Mucosa of descending colon (tissue), 3 donors: ENCODE results near the gene SMARCB1. TPM values are rescaled to one million over a fixed set of nuclear protein-coding genes. Genes with fewer than 3 reads are reported as not detected.
A peak's percentile ranks its signal among the peaks of the same experiment; 100 is the strongest.

Experiments
- ATAC-seq: fragments of 200-7000 bp; cut with Tn5 transposase; one replicate; pipeline ENCODE4 v1.9.1; 2020; ENCODE audit warnings: mild to moderate bottlenecking, moderate library complexity
- DNase-seq, 3 donors: peaks; one replicate each; pipeline ENCODE4 v3.0.0-alpha.2; 2020
- H3K36me3 ChIP-seq: fragments of 200-600 bp; one replicate; pipeline ENCODE4 v1.8.0; 2021; ENCODE audit warnings: low read depth, mild to moderate bottlenecking
- H3K4me1 ChIP-seq: fragments of 200-600 bp; one replicate; pipeline ENCODE4 v1.8.0; 2021; ENCODE audit warnings: low read depth, mild to moderate bottlenecking
- H3K4me3 ChIP-seq: fragments of 200-600 bp; one replicate; pipeline ENCODE4 v1.8.0; 2021; ENCODE audit warnings: mild to moderate bottlenecking
- H3K9me3 ChIP-seq: fragments of 200-600 bp; one replicate; pipeline ENCODE4 v1.8.0; 2021; ENCODE audit warnings: mild to moderate bottlenecking
- intact Hi-C, 2 donors: fragments of 100-400 bp; cut with DNase I in 1 of 2; cut with micrococcal nuclease in 1 of 2; formaldehyde crosslinking; loops; one replicate each; pipeline versions ENCODE4 v1.11.0 to v1.11.1; 2022; cut with DNase I, micrococcal nuclease
- total RNA-seq, 3 donors: library from RNA; stranded (reverse); fragmentation: NEBNext Ultra II Directional in 2 of 3; extraction: Animal tissue kit (Norgen Biotek cat#: 25700) in 2 of 3; gene quantifications; one replicate each; pipeline versions ENCODE4 v1.2.1 to v1.2.4, GENCODE V29; 2021 to 2023
- TF ChIP-seq, protein P1 (sequence below): fragments of 200-600 bp; IDR thresholded peaks from one replicate; pipeline ENCODE4 v1.8.0; 2022; ENCODE audit warnings: antibody characterized with exemption, mild to moderate bottlenecking
- donor health status: DM: no; HTN: no; CAD: no; lungs with moderate emphysema.
- donor health status: DM: no; HTN: no; CAD: no.
- donor health status: DM: no; HTN: yes; CAD: no.

Gene SMARCB1
- total RNA-seq, 3 donors from 2014 or later, result 60.1 to 85.1 (median 69.3) TPM

DNA sequence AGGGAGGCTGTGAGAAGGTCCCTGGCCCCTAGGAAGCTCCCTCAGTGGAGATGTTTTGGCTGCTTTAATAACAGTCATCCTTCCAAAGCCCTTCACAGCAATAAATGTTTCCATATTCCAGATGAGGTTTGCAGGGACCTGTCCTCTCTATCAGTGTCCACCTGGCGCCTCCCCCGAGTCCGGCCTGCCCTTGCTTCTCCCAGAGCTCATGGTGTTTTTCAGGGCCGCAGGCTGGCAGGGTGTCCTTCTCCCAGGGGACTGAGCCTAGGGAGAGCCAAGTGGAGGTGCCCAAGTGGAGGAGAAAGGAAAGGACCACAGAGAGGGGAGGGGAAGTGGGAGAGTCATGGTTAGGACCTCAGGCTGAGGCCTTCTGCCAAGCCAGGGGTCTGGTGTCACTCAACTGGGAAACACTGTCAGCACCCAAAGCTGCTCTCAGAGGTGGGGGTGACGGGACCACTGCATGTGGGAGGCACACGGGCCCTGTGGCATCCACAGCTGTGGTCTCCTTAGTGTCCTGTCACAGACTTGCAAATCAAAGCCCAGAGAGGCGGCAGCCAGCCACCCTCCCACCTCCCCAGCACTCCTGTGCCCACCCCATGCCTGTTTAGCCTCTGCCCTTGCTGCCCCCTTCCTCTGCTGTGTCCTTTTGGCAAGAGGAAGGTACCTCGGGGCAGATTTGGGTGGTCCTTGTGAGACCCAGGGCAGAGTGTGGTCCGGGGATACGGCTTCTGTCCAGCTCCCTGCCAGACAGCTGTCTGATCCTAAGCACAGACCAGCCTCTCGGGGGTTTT is 45.7 kb downstream of the SMARCB1 start:
- H3K4me1 ChIP-seq, result no peaks in the 10 kb centered on the region
- TF ChIP-seq, protein P1, sequence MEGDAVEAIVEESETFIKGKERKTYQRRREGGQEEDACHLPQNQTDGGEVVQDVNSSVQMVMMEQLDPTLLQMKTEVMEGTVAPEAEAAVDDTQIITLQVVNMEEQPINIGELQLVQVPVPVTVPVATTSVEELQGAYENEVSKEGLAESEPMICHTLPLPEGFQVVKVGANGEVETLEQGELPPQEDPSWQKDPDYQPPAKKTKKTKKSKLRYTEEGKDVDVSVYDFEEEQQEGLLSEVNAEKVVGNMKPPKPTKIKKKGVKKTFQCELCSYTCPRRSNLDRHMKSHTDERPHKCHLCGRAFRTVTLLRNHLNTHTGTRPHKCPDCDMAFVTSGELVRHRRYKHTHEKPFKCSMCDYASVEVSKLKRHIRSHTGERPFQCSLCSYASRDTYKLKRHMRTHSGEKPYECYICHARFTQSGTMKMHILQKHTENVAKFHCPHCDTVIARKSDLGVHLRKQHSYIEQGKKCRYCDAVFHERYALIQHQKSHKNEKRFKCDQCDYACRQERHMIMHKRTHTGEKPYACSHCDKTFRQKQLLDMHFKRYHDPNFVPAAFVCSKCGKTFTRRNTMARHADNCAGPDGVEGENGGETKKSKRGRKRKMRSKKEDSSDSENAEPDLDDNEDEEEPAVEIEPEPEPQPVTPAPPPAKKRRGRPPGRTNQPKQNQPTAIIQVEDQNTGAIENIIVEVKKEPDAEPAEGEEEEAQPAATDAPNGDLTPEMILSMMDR, result no peak
- no peak overlapping the region for H3K4me3 ChIP-seq
- H3K9me3 ChIP-seq, result no peaks in the 10 kb centered on the region
- peaks cover 3% of the 10 kb centered on the region for H3K36me3 ChIP-seq
- DNase-seq (peak in 2 of 3 donors; percentile 16 to 36), ATAC-seq (no peak)
- intact Hi-C loops, result no loop called here

DNA sequence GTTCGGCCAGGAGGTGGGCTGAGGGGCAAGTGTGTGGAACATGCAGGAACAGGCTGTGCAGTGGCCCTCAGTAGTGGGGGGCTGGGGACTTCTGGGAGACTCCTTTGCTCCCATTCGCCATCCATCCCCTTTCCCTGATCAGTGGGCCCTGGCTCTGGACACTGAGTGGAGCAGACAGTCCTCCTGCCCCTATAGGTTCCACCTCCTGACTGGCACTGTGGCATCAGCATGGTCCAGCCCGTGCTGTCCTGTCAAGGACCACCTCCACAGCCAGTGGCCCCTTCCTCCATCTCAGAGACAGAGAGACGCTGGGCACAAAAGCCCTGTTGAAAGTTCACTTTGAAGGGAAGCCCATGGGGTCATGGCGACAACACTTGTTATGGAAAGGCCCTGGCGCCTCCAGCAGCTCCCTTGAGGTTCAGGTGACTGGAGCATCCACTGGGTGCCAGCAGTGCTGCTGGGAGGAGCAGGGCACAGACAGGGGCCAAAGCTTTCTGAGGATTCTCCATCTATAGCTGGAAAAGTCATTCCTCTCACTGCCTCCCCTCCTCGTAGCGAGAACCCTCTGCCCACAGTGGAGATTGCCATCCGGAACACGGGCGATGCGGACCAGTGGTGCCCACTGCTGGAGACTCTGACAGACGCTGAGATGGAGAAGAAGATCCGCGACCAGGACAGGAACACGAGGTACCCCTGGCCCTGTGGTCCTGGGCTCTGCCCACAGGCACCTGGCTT is 46.4 kb downstream of the SMARCB1 start:
- Histone ChIP-seq H3K4me1 (peaks cover 2% of the 10 kb centered on the region), H3K9me3 (no peaks in the 10 kb centered on the region), H3K4me3 (no peak overlapping the region), H3K36me3 (peaks cover 3% of the 10 kb centered on the region)
- intact Hi-C loops, result no loop called here
- DNase-seq (peak in 2 of 3 donors; percentile 17 to 36), ATAC-seq (no peak)
- TF ChIP-seq, protein P1, result no peak

DNA sequence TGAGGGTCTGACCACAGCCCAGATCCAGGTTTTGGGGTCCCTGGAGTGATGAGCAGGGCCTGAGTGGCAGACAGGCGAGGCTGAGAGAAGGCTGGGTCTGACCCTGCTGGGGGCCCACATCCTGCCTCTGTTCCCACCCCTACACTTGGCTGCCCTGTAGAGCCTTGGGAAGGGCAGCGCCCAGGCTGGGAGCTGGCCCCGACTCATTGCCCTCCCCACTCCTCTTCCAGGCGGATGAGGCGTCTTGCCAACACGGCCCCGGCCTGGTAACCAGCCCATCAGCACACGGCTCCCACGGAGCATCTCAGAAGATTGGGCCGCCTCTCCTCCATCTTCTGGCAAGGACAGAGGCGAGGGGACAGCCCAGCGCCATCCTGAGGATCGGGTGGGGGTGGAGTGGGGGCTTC is 47.1 kb downstream of the SMARCB1 start:
- intact Hi-C loops, result no loop called here
- peaks cover 9% of the 10 kb centered on the region for H3K4me1 ChIP-seq
- DNase-seq (peak in 2 of 3 donors; percentile 26 to 45), ATAC-seq (no peak)
- H3K9me3 ChIP-seq, result no peaks in the 10 kb centered on the region
- no peak overlapping the region for H3K4me3 ChIP-seq
- TF ChIP-seq, protein P1, result no peak
- peaks cover 3% of the 10 kb centered on the region for H3K36me3 ChIP-seq

DNA sequence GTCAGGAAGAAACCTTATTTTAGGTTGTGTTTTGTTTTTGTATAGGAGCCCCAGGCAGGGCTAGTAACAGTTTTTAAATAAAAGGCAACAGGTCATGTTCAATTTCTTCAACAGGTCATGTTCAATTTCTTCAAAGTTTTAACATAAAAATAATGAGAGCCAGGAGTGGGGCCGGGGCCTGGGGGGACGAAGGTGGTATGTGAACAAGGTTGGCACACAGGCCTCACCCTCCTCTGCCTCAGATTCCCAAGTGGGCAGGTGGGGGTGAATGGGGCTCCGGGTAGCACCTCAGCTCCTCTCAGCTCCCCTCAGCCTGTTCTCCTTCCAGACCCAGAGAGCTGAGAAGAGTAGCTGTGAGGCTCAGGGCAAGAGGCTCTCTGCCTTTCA is 47.6 kb downstream of the SMARCB1 start:
- intact Hi-C loops, result no loop called here
- Histone ChIP-seq H3K36me3 (peaks cover 3% of the 10 kb centered on the region), H3K4me1 (peaks cover 11% of the 10 kb centered on the region), H3K9me3 (no peaks in the 10 kb centered on the region), H3K4me3 (no peak overlapping the region)
- DNase-seq, result peak in 1 of 3 donors; percentile 15
- TF ChIP-seq, protein P1, result no peak
- no peak for ATAC-seq

DNA sequence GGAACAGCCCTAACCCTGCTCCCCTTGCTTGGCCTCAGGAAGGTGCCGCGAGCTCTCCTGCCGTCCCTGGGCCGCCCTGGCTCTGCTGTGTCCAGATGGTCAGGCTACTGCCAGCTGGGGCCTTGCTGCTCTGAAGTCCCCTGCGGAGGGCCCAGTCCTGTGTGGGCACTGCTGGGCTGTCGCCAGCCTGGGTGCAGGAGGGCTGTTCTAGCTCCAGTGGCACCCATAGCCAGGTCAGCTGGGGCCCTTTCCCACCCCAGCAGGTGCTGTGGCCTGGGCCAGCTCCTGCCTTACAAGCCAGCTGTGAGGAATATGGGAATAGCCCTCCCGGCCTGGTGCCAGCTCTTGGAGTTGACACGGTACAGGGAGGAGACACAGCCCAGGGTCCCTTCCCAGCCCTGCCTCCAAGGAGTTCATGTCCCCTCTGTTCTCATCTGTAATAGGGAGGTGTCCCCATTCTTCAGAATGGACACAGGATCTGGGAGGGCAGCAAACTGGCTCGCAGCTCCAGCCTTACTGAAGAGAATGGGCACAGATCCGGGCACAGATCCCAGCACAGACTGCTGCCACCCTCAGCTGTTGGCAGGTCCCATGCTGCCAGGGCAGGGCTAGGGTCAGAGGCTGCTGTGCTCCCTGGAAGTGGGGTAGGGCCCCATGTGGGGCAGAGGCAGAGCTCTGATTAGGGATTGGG is 48.2 kb downstream of the SMARCB1 start:
- Histone ChIP-seq H3K9me3 (no peaks in the 10 kb centered on the region), H3K4me1 (peaks cover 13% of the 10 kb centered on the region), H3K36me3 (peaks cover 3% of the 10 kb centered on the region), H3K4me3 (no peak overlapping the region)
- no peak for ATAC-seq
- intact Hi-C loops, result no loop called here
- TF ChIP-seq, protein P1, result no peak
- peak in 2 of 3 donors; percentile 28 to 55 for DNase-seq
